ENCODE data around the gene PARK7. TPM values are rescaled to one million over a fixed set of nuclear protein-coding genes. Genes with fewer than 3 reads are reported as not detected.
"Not testable (repeated sequence)": the region's sequence is repeated elsewhere in the genome, so short reads cannot be mapped to it uniquely, and the experiment has no call there.

PARK7 gene
- total RNA-seq: 282 and 327 TPM in 2 replicates

GRCh38 chr1:7961216-7962013 is at the start of gene PARK7:
Gene PARK7, plus strand, starts transcription at chr1:7961711. Its CDS starts 1,075 bp downstream, at chr1:7962786.
- DNase-seq (ENCODE audit: low read depth): peak; percentile 83
- H3K4me3 ChIP-seq (ENCODE audit: low read depth, low read length): peak within 1 kb of the TSS; percentile 67
- peak; percentile 46 for TF ChIP-seq CTCF (conservative IDR thresholded peaks at IDR 0.05; ENCODE audit: low read depth, low read length)

- no peak for TF ChIP-seq CTCF (conservative IDR thresholded peaks at IDR 0.05; ENCODE audit: low read depth, low read length)
- H3K4me3 ChIP-seq (ENCODE audit: low read depth, low read length): no peak overlapping the region
- DNase-seq (ENCODE audit: low read depth): no peak
Measured at GRCh38 chr1:7912145-7912544, 49.4 kb upstream of the PARK7 start.

GRCh38 chr1:7912743-7913557 is 48.6 kb upstream of the PARK7 start:
- no peak for DNase-seq (ENCODE audit: low read depth)
- TF ChIP-seq CTCF (conservative IDR thresholded peaks at IDR 0.05; ENCODE audit: low read depth, low read length): no peak

GRCh38 chr1:7915826-7916500 is 45.5 kb upstream of the PARK7 start:
- H3K4me3 ChIP-seq (ENCODE audit: low read depth, low read length): no peak overlapping the region
- no peak for DNase-seq (ENCODE audit: low read depth)
- no peak for TF ChIP-seq CTCF (conservative IDR thresholded peaks at IDR 0.05; ENCODE audit: low read depth, low read length)

More at GRCh38 chr1:7912743-7913557, 48.6 kb upstream of the PARK7 start:
- H3K4me3 ChIP-seq (ENCODE audit: low read depth, low read length): no peak overlapping the region

GRCh38 chr1:7916501-7916830 is 45.0 kb upstream of the PARK7 start:
- no peak for DNase-seq (ENCODE audit: low read depth)
- no peak overlapping the region for H3K4me3 ChIP-seq (ENCODE audit: low read depth, low read length)
- TF ChIP-seq CTCF (conservative IDR thresholded peaks at IDR 0.05; ENCODE audit: low read depth, low read length): no peak

- DNase-seq (ENCODE audit: low read depth); H3K4me3 ChIP-seq (ENCODE audit: low read depth, low read length): not testable (repeated sequence)
Measured at GRCh38 chr1:7917971-7918370, 43.5 kb upstream of the PARK7 start.

GRCh38 chr1:7919880-7920279 is 41.6 kb upstream of the PARK7 start:
- no peak for TF ChIP-seq CTCF (conservative IDR thresholded peaks at IDR 0.05; ENCODE audit: low read depth, low read length)
- DNase-seq (ENCODE audit: low read depth): no peak
- H3K4me3 ChIP-seq (ENCODE audit: low read depth, low read length): no peak overlapping the region
